ENCODE measurements around the gene A1BG.
A peak's percentile ranks its signal among the peaks of the same experiment; 100 is the strongest.
"Not testable (repeated sequence)": the region's sequence is repeated elsewhere in the genome, so short reads cannot be mapped to it uniquely, and the experiment has no call there.

Gene A1BG

GRCh38 chr19:58376724-58377123, 23.4 kb upstream of the A1BG start:
- not testable (repeated sequence) for H3K27ac Mint-ChIP-seq; DNase-seq (ENCODE audit: low spot score in 2 of 2); H3K9me3 Mint-ChIP-seq

GRCh38 chr19:58374200-58374599, 20.9 kb upstream of the A1BG start:
- Mint-ChIP-seq H3K9me3 (no peaks in the 10 kb centered on the region), H3K36me3 (no peaks in the 10 kb centered on the region), H3K4me3 (no peak overlapping the region), H3K27ac (no peak overlapping the region), H3K4me1 (no peaks in the 10 kb centered on the region)
- DNase-seq (ENCODE audit: low spot score in 2 of 2), result no peak
- ATAC-seq, result no peak

More at GRCh38 chr19:58376724-58377123, 23.4 kb upstream of the A1BG start:
- peaks cover 18% of the 10 kb centered on the region for H3K36me3 Mint-ChIP-seq
- H3K4me1 Mint-ChIP-seq, result peaks cover 19% of the 10 kb centered on the region
- not testable (repeated sequence) for ATAC-seq, H3K4me3 Mint-ChIP-seq

GRCh38 chr19:58372311-58373133, 19.2 kb upstream of the A1BG start:
- Mint-ChIP-seq H3K9me3 (no peaks in the 10 kb centered on the region), H3K27ac (no peak overlapping the region), H3K4me3 (no peak overlapping the region), H3K36me3 (no peaks in the 10 kb centered on the region), H3K4me1 (no peaks in the 10 kb centered on the region)
- DNase-seq (ENCODE audit: low spot score in 2 of 2) (no peak), ATAC-seq (no peak)

GRCh38 chr19:58368561-58369360, 15.5 kb upstream of the A1BG start:
- no peaks in the 10 kb centered on the region for H3K4me1 Mint-ChIP-seq
- H3K27ac Mint-ChIP-seq, result no peak overlapping the region
- H3K36me3 Mint-ChIP-seq, result no peaks in the 10 kb centered on the region
- no peak overlapping the region for H3K4me3 Mint-ChIP-seq
- no peaks in the 10 kb centered on the region for H3K9me3 Mint-ChIP-seq
- ATAC-seq, result no peak
- DNase-seq (ENCODE audit: low spot score in 2 of 2), result no peak

GRCh38 chr19:58367698-58368454, 14.6 kb upstream of the A1BG start:
- Mint-ChIP-seq H3K4me3 (no peak overlapping the region), H3K4me1 (peaks cover 2% of the 10 kb centered on the region), H3K9me3 (no peaks in the 10 kb centered on the region), H3K36me3 (peaks cover 1% of the 10 kb centered on the region), H3K27ac (no peak overlapping the region)
- DNase-seq (ENCODE audit: low spot score in 2 of 2) (no peak), ATAC-seq (no peak)

- H3K36me3 Mint-ChIP-seq, result peaks cover 12% of the 10 kb centered on the region
- no peak for DNase-seq (ENCODE audit: low spot score in 2 of 2)
Measured at GRCh38 chr19:58366585-58367430, 13.5 kb upstream of the A1BG start.

GRCh38 chr19:58364146-58364545, 10.9 kb upstream of the A1BG start:
- Mint-ChIP-seq H3K36me3 (peaks cover 13% of the 10 kb centered on the region), H3K9me3 (no peaks in the 10 kb centered on the region), H3K4me1 (peaks cover 13% of the 10 kb centered on the region), H3K27ac (no peak overlapping the region), H3K4me3 (no peak overlapping the region)
- ATAC-seq (no peak), DNase-seq (ENCODE audit: low spot score in 2 of 2) (no peak)

More at GRCh38 chr19:58366585-58367430, 13.5 kb upstream of the A1BG start:
- Mint-ChIP-seq H3K4me1 (peaks cover 10% of the 10 kb centered on the region), H3K4me3 (no peak overlapping the region), H3K27ac (no peak overlapping the region), H3K9me3 (no peaks in the 10 kb centered on the region)
- ATAC-seq, result no peak

- Mint-ChIP-seq H3K36me3 (peaks cover 13% of the 10 kb centered on the region), H3K9me3 (no peaks in the 10 kb centered on the region), H3K4me1 (peaks cover 13% of the 10 kb centered on the region), H3K4me3 (peak within 1 kb of the TSS; percentile 93), H3K27ac (peak within 1 kb of the TSS; percentile 97)
- ATAC-seq (peak; percentile 95), DNase-seq (ENCODE audit: low spot score in 2 of 2) (peak; percentile 93 to 98)
Measured at GRCh38 chr19:58362272-58362994, 9.1 kb upstream of the A1BG start, which contains the start of gene ZNF497. ZNF497 (minus strand) TSS chr19:58362751; CDS start chr19:58357635, 5,116 bp downstream.

GRCh38 chr19:58361900-58362271, 8.6 kb upstream of the A1BG start:
- ATAC-seq, result peak; percentile 27
- Mint-ChIP-seq H3K9me3 (no peaks in the 10 kb centered on the region), H3K27ac (peak overlapping the region; percentile 97), H3K4me1 (peaks cover 13% of the 10 kb centered on the region), H3K4me3 (peak overlapping the region; percentile 93), H3K36me3 (peaks cover 13% of the 10 kb centered on the region)
- peak in 1 of 2 donors; percentile 40 for DNase-seq (ENCODE audit: low spot score in 2 of 2)

- no peaks in the 10 kb centered on the region for H3K9me3 Mint-ChIP-seq
- H3K36me3 Mint-ChIP-seq, result peaks cover 10% of the 10 kb centered on the region
- H3K4me1 Mint-ChIP-seq, result peaks cover 9% of the 10 kb centered on the region
- H3K4me3 Mint-ChIP-seq, result peak overlapping the region; percentile 43
- ATAC-seq (no peak), DNase-seq (ENCODE audit: low spot score in 2 of 2) (no peak)
- H3K27ac Mint-ChIP-seq, result no peak overlapping the region
Measured at GRCh38 chr19:58357481-58358145, 4.3 kb upstream of the A1BG start.

GRCh38 chr19:58356766-58357480, 3.6 kb upstream of the A1BG start:
- H3K4me3 Mint-ChIP-seq, result peak overlapping the region; percentile 43
- H3K9me3 Mint-ChIP-seq, result no peaks in the 10 kb centered on the region
- peaks cover 7% of the 10 kb centered on the region for H3K36me3 Mint-ChIP-seq
- no peak for DNase-seq (ENCODE audit: low spot score in 2 of 2)
- peaks cover 11% of the 10 kb centered on the region for H3K4me1 Mint-ChIP-seq
- ATAC-seq, result no peak
- H3K27ac Mint-ChIP-seq, result no peak overlapping the region

GRCh38 chr19:58355908-58356765, 2.8 kb upstream of the A1BG start:
- H3K9me3 Mint-ChIP-seq, result no peaks in the 10 kb centered on the region
- H3K4me3 Mint-ChIP-seq, result peak overlapping the region; percentile 43
- DNase-seq (ENCODE audit: low spot score in 2 of 2), result no peak
- peaks cover 10% of the 10 kb centered on the region for H3K4me1 Mint-ChIP-seq
- peak; percentile 61 for ATAC-seq
- no peak overlapping the region for H3K27ac Mint-ChIP-seq
- H3K36me3 Mint-ChIP-seq, result peaks cover 10% of the 10 kb centered on the region
